GM21528 (cell line): Measurements from ENCODE around the gene CPNE2.

Source experiments
- ATAC-seq: cut with Tn5 transposase; IDR thresholded peaks from one replicate; pipeline ENCODE4 v1.9.1; 2021; ENCODE audit warnings: mild to moderate bottlenecking, moderate library complexity; ENCODE audit not compliant: unreplicated experiment, low FRiP score

The CPNE2 gene

DNA sequence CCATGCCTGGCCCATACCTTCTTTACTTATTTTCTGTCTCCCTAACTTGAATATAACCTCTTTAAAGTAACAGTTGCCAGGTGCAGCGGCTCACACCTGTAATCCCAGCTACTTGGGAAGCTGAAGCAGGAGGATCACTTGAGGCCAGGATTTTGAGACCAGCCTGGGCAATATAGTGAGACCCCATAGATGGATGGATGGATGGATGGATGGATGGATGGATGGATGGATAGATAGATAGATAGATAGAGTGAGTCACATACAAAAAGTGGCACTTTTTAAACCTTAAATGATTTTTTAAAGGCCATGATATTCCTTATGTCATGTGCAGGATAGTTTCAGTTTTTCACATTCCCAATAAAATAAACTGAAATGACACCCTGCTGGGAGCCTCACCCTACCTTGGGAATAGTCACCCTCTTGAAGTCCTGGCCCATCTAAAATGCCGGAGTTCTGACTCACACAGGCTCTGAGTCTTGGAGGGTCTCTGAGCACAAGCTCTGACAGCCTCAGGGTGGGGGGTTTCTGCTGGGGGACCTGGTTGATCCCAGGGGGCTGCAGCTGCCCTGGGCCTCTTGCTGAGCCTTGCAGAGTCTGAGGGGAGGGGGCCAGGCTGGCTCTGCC lies 26.2 kb downstream of the CPNE2 start:
- ATAC-seq, result no peak

GRCh38 chr16:57123216-57123973 lies 31.0 kb downstream of the CPNE2 start:
- ATAC-seq, result no peak

GRCh38 chr16:57123974-57124674 lies 31.7 kb downstream of the CPNE2 start:
- no peak for ATAC-seq

- no peak for ATAC-seq
Observed at GRCh38 chr16:57125376-57125775, 33.0 kb downstream of the CPNE2 start.

GRCh38 chr16:57125969-57126368 lies 33.6 kb downstream of the CPNE2 start:
- ATAC-seq, result no peak

- ATAC-seq, result no peak
Observed at GRCh38 chr16:57126411-57126810, 34.0 kb downstream of the CPNE2 start.

- ATAC-seq, result no peak
Observed at GRCh38 chr16:57127037-57127763, 34.8 kb downstream of the CPNE2 start.

GRCh38 chr16:57127836-57128235 lies 35.5 kb downstream of the CPNE2 start:
- no peak for ATAC-seq

GRCh38 chr16:57128771-57129389 lies 36.5 kb downstream of the CPNE2 start:
- ATAC-seq, result no peak

DNA sequence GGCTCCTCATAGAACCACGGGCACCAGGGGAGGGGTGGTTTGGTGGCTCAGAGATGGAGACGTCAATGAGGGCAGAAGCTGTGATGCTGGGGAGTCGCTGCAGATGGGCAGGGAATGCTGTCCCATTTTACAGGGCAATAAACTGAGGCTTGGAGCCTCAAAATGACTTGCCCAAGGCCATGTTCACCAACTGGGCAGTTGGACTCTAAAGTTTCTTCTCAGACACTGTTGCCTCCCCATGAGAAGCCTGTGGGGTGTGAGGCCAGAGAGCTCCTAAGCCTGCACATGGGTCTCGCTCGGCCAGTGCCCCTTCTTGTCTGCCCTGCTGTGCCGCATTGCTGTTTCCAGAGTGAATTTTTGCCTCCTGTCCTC lies 38.6 kb downstream of the CPNE2 start:
- no peak for ATAC-seq

DNA sequence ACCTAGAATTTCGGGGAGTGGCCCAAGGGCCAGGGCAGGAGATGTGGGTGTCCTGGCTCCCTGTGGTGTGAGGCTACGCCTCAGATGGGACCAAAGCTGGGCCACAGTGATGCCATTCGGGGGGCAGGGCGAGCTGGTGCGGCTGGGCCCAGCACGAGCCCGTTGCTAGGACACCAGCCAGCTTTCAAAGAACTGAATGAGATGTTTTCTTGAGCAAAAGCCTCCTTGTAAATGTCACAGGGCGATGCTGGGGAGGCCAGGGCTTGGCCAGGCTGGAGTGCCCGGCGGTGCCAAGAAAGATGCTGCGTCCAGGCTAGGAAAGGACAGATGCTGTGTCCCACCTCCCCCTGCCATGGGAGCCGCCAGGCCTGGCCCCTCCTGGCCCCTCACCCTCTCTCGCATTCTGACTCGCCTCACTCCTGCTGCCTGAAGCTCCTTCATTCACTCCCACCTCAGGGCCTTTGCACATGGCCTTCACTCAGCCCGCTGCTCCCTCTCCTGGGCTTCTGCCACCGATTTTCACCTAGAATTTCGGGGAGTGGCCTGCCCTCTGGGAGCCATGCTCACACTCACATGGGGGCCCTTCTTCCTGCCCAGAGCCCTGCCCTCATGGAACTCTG lies 39.1 kb downstream of the CPNE2 start:
- no peak for ATAC-seq

DNA sequence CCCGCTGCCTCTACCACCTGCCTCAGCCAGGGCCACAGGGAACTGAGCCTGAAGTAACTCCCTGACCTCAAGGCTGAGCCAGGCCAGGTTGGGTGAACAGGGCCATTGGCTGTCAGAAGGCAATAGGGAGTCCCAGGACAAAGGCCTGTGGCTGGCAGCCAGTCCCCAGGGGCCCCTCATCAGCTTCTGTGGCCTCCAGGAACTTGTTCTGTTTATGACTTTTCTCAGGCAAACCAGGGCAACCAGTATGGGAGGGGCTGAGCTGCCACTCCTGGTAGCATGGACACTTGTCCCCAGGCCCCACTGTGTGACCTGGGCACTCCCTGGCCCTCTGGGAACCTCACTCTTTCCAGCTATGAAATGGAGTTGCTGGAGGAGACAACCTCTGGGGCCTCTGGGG lies 40.1 kb downstream of the CPNE2 start:
- no peak for ATAC-seq

DNA sequence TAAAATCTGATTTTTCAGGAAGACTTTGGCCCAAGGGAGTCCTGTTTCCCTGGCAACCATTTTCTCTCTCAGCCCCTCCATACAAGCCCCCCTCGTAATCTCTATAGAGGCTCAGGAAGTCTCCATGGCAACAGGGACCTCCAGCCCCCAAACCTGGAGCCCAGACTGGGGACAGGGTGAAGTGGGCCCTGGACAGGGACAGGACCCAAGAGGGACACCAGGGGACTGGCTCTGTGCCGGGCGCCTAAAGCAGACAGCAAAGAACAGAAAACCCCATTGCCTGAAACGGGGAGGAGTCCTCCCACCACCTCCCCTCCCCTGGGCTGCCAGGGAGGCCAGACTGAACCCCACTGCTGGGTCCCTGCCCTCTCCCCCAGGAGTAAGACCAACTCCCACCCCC lies 40.6 kb downstream of the CPNE2 start:
- no peak for ATAC-seq

DNA sequence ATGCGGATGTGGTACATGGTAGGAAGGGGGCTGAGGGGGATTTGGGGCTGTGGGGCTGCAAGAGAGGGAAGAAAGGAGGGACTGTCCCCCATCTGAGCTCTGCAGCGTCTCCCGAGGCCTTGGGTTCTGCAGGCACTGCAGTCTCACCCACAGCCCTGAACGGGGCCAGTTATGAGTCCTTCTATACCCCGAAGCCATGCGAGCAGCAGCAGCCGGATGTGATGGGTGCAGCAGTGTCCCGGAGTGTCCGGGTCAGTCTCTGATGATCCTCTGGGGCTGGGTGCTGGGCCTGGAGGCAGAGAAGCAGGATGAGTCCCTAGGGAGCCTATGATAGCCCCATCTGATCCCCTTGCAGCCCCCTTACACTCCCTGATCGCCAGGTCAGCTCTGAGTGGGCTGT lies 41.5 kb downstream of the CPNE2 start:
- ATAC-seq, result no peak

DNA sequence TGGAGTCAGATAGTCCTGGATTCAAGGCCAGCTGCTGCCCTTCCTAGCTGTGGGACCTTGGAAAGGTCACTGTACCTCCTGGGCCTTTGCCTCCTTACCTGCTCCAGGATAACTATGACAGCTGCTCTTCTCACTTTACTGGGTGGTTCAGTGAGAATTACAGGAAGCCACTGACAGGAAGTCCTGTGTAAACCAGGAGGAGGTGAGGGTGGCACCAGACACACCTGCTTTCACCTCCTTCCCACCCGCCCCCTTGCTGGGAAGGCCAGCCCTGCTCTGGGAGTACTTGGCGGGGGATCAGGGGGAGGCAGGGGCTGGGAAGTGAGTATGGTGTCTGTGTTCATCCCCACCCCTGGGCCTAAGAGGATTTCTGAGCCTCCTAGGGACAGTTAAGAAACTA lies 42.6 kb downstream of the CPNE2 start:
- no peak for ATAC-seq

DNA sequence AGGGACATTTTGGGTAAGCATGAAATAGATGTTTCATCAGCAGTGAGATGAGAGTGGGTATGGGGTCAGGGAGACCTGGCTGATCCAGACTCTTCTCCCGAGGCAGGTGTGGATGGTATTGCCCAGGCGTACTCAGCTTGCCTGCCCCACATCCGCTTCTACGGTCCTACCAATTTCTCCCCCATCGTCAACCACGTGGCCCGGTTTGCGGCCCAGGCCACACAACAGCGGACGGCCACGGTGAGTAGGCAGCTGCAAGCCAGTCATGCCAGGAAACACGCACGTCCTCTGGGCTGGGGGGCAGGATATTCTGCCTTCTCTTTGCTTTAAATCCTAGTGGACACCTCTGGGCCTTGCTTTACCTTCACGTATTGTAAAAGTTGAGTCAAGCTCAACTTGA lies 44.7 kb downstream of the CPNE2 start:
- no peak for ATAC-seq

GRCh38 chr16:57137566-57138273 lies 45.3 kb downstream of the CPNE2 start:
- no peak for ATAC-seq

- ATAC-seq, result no peak
Observed at GRCh38 chr16:57138281-57138935, 46.0 kb downstream of the CPNE2 start.
